ENCODE measurements around the gene NACAD.

NACAD gene

DNA sequence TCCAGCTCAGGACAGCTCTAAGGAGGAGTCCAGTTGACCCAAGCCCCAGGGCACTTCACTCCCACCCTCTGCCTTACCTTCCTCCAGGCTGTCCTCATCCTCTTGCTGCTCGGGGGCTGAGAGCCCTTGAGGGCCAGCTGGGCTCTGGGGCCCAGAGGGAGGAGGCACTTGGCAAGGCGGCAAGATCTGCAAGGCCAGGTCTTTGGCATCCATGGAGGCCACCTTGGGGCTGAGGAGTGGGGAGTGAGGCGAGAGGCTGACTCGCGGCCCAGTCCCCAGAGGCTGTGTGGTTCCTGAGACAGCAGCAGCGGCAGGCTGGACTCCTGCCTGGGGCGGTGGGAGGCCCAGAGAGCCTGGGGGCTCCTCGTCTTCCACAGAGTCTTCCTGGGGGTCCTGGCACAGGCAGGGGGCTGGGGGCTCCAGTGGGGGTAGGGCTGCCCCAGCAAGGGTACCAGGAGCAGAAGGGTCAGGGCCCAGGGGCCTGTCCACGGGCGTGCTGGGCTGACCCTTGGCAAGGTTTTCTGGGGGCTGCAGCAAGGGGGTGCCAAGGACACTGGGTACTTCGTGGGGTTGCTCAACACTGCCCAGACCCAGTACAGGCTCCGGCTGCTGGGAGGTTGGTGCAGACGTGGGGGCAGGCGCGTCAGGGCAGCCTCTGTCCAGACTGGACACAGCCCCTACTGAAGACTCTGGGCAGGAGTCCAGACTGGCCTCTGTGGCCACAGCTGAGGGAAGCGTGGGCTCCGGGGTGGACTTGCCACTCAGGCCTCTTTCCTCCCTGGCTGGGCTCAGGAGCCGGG, 6.5 kb downstream of the NACAD start:
- Histone ChIP-seq H3K27ac (replicated peaks) (no peak overlapping the region), H3K4me3 (replicated peaks; ENCODE audit: insufficient read depth, low read length) (no peak overlapping the region), H3K27me3 (ENCODE audit: insufficient read depth, poor library complexity, severe bottlenecking) (no peaks in the 10 kb centered on the region)
- TF ChIP-seq SPI1 (IDR thresholded peaks at IDR 0.05; ENCODE audit: borderline replicate concordance, low read depth) (no peak), POLR2AphosphoS5 (IDR thresholded peaks at IDR 0.05; ENCODE audit: low read depth) (no peak), GABPA (IDR thresholded peaks at IDR 0.05; ENCODE audit: low read depth) (no peak)
- TF ChIP-seq, protein P1, sequence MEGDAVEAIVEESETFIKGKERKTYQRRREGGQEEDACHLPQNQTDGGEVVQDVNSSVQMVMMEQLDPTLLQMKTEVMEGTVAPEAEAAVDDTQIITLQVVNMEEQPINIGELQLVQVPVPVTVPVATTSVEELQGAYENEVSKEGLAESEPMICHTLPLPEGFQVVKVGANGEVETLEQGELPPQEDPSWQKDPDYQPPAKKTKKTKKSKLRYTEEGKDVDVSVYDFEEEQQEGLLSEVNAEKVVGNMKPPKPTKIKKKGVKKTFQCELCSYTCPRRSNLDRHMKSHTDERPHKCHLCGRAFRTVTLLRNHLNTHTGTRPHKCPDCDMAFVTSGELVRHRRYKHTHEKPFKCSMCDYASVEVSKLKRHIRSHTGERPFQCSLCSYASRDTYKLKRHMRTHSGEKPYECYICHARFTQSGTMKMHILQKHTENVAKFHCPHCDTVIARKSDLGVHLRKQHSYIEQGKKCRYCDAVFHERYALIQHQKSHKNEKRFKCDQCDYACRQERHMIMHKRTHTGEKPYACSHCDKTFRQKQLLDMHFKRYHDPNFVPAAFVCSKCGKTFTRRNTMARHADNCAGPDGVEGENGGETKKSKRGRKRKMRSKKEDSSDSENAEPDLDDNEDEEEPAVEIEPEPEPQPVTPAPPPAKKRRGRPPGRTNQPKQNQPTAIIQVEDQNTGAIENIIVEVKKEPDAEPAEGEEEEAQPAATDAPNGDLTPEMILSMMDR (IDR thresholded peaks at IDR 0.05; ENCODE audit: insufficient read depth, low read length), result no peak
- TF ChIP-seq, protein P2, sequence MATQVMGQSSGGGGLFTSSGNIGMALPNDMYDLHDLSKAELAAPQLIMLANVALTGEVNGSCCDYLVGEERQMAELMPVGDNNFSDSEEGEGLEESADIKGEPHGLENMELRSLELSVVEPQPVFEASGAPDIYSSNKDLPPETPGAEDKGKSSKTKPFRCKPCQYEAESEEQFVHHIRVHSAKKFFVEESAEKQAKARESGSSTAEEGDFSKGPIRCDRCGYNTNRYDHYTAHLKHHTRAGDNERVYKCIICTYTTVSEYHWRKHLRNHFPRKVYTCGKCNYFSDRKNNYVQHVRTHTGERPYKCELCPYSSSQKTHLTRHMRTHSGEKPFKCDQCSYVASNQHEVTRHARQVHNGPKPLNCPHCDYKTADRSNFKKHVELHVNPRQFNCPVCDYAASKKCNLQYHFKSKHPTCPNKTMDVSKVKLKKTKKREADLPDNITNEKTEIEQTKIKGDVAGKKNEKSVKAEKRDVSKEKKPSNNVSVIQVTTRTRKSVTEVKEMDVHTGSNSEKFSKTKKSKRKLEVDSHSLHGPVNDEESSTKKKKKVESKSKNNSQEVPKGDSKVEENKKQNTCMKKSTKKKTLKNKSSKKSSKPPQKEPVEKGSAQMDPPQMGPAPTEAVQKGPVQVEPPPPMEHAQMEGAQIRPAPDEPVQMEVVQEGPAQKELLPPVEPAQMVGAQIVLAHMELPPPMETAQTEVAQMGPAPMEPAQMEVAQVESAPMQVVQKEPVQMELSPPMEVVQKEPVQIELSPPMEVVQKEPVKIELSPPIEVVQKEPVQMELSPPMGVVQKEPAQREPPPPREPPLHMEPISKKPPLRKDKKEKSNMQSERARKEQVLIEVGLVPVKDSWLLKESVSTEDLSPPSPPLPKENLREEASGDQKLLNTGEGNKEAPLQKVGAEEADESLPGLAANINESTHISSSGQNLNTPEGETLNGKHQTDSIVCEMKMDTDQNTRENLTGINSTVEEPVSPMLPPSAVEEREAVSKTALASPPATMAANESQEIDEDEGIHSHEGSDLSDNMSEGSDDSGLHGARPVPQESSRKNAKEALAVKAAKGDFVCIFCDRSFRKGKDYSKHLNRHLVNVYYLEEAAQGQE (IDR thresholded peaks at IDR 0.05; ENCODE audit: insufficient replicate concordance, low read depth), result no peak
- no peak for DNase-seq (ENCODE audit: low read depth in 1 of 2, low spot score in 1 of 2)

DNA sequence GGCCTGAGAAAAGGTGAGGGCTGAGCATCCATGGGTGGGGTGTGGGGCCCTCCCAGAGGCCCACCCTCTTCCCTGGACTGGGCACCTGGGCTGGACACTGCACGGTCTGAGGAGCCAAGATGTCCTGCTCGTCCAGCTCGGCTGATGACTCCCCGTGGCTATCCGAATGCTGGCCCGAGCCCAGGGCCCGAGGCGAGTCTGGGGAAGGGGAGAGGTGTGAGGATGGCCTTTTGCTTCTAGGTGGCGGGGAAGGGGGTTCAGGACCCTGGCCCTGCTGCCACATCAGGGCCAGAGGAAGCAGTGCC, 7.1 kb downstream of the NACAD start:
- TF ChIP-seq GABPA (IDR thresholded peaks at IDR 0.05; ENCODE audit: low read depth) (no peak), POLR2AphosphoS5 (IDR thresholded peaks at IDR 0.05; ENCODE audit: low read depth) (no peak), SPI1 (IDR thresholded peaks at IDR 0.05; ENCODE audit: borderline replicate concordance, low read depth) (no peak)
- TF ChIP-seq, protein P1 (IDR thresholded peaks at IDR 0.05; ENCODE audit: insufficient read depth, low read length), result no peak
- TF ChIP-seq, protein P2 (IDR thresholded peaks at IDR 0.05; ENCODE audit: insufficient replicate concordance, low read depth), result no peak
- no peak for DNase-seq (ENCODE audit: low read depth in 1 of 2, low spot score in 1 of 2)
- Histone ChIP-seq H3K27ac (replicated peaks) (no peak overlapping the region), H3K27me3 (ENCODE audit: insufficient read depth, poor library complexity, severe bottlenecking) (no peaks in the 10 kb centered on the region), H3K4me3 (replicated peaks; ENCODE audit: insufficient read depth, low read length) (no peak overlapping the region)

DNA sequence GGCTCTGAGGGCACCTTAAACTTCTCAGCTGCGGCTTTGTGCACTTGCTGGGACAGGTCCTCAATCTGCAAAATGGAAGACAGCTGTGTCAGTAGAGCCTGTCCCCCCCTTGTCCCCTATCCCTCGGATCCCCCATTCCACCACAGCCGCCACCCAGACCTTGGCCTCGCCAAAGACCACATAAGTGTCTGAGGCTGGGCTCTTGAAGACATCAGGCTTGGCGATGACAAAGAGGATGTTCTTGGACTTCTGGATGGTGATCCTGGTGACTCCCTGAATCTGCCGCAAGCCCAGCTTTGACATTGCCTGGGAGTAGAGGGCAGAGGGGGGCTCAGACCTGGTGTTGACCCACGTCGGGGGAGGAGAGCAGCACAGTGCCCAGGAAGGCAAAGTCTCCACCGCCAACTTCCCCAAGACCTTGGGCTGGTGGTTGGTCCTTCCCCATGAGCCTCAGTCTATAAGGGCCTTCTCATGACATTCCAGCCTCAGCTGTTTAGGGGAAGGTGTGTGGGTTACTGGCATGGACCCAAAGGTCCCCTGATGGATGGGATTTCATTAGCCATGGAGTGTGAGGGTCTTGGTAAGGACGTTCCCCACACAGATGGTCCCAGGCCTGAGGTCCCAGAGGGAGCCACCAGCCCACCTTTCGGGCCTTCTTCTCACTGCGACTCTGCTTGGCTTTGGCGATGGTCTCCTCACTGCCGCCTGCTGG, 7.7 kb downstream of the NACAD start:
- no peak for DNase-seq (ENCODE audit: low read depth in 1 of 2, low spot score in 1 of 2)
- Histone ChIP-seq H3K27me3 (ENCODE audit: insufficient read depth, poor library complexity, severe bottlenecking) (no peaks in the 10 kb centered on the region), H3K27ac (replicated peaks) (no peak overlapping the region), H3K4me3 (replicated peaks; ENCODE audit: insufficient read depth, low read length) (no peak overlapping the region)
- TF ChIP-seq GABPA (IDR thresholded peaks at IDR 0.05; ENCODE audit: low read depth) (no peak), SPI1 (IDR thresholded peaks at IDR 0.05; ENCODE audit: borderline replicate concordance, low read depth) (no peak), POLR2AphosphoS5 (IDR thresholded peaks at IDR 0.05; ENCODE audit: low read depth) (no peak)
- TF ChIP-seq, protein P2 (IDR thresholded peaks at IDR 0.05; ENCODE audit: insufficient replicate concordance, low read depth), result no peak
- TF ChIP-seq, protein P1 (IDR thresholded peaks at IDR 0.05; ENCODE audit: insufficient read depth, low read length), result no peak
